Breast epithelium (tissue), 3 donors: Measurements from ENCODE around the gene FHIT.
"Not testable (repeated sequence)": the region's sequence is repeated elsewhere in the genome, so short reads cannot be mapped to it uniquely, and the experiment has no call there.

ENCODE experiments used
- POLR2A ChIP-seq: fragments of 450-650 bp; IDR thresholded peaks from one replicate; pipeline ENCODE4 v1.6.1; 2016; ENCODE audit warnings: antibody characterized with exemption, mild to moderate bottlenecking, moderate library complexity
- POLR2AphosphoS5 ChIP-seq, 3 donors: sonication (generic); formaldehyde crosslinking; IDR thresholded peaks; one replicate each; pipeline ENCODE4 v1.6.1; 2017; ENCODE audit warnings: antibody characterized with exemption in 3 of 3
- TF ChIP-seq, protein P1 (sequence below), 3 donors: fragments of 450-650 bp; IDR thresholded peaks; one replicate each; pipeline ENCODE4 v1.5.1; 2016 to 2017; ENCODE audit warnings: antibody characterized with exemption in 3 of 3, mild to moderate bottlenecking in 3 of 3, moderate library complexity in 3 of 3

DNA sequence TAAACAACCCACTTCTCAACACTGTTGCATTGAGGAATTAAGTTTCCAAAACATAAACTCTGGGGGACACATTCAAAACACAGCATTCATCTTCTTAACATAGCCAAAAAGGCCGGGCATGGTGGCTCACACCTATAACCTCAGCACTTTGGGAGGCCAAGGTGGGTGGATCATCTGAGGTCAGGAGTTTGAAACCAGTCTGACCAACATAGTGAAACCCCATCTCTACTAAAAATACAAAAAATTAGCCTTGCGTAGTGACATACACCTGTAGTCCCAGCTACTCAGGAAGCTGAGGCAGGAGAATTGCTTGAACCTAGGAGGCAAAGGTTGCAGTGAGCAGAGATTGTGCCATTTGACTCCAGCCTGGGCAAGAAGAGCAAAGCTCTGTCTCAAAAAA is 185.0 kb downstream of the FHIT start:
- not testable (repeated sequence) for TF ChIP-seq POLR2A; POLR2AphosphoS5 (IDR thresholded peaks at IDR 0.05)
- TF ChIP-seq, protein P1, sequence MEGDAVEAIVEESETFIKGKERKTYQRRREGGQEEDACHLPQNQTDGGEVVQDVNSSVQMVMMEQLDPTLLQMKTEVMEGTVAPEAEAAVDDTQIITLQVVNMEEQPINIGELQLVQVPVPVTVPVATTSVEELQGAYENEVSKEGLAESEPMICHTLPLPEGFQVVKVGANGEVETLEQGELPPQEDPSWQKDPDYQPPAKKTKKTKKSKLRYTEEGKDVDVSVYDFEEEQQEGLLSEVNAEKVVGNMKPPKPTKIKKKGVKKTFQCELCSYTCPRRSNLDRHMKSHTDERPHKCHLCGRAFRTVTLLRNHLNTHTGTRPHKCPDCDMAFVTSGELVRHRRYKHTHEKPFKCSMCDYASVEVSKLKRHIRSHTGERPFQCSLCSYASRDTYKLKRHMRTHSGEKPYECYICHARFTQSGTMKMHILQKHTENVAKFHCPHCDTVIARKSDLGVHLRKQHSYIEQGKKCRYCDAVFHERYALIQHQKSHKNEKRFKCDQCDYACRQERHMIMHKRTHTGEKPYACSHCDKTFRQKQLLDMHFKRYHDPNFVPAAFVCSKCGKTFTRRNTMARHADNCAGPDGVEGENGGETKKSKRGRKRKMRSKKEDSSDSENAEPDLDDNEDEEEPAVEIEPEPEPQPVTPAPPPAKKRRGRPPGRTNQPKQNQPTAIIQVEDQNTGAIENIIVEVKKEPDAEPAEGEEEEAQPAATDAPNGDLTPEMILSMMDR (IDR thresholded peaks at IDR 0.05) = not testable (repeated sequence)
